NOMO-1 (cell line): ENCODE measurements around the gene BMP8B.

Experiments
- DNase-seq, 2 experiments: peaks; one replicate each; lab custom pipeline; 2025; ENCODE audit not compliant: unreplicated experiment in 2 of 2; lab: John Stamatoyannopoulos, UW

The BMP8B gene

DNA sequence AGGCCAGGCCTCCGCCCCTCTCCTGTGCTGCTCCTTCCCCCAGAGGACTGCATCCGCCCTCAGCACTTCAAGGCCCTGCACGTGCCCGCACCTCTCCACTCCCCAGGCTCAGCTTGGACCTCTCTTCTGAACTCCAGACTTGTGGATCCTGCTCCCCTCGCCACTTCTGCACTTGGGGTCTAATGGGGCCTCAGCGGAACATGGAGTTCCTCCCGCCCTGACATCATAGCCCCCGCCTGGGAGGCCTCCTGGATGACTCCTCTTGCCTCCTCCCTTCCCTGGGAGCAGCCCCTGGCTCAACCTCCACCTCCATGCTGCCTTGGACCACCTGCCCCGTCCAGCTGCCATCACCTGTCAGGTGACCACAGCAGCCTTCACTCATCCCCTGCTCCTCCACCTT, 27.6 kb downstream of the BMP8B start:
- DNase-seq: no peak

DNA sequence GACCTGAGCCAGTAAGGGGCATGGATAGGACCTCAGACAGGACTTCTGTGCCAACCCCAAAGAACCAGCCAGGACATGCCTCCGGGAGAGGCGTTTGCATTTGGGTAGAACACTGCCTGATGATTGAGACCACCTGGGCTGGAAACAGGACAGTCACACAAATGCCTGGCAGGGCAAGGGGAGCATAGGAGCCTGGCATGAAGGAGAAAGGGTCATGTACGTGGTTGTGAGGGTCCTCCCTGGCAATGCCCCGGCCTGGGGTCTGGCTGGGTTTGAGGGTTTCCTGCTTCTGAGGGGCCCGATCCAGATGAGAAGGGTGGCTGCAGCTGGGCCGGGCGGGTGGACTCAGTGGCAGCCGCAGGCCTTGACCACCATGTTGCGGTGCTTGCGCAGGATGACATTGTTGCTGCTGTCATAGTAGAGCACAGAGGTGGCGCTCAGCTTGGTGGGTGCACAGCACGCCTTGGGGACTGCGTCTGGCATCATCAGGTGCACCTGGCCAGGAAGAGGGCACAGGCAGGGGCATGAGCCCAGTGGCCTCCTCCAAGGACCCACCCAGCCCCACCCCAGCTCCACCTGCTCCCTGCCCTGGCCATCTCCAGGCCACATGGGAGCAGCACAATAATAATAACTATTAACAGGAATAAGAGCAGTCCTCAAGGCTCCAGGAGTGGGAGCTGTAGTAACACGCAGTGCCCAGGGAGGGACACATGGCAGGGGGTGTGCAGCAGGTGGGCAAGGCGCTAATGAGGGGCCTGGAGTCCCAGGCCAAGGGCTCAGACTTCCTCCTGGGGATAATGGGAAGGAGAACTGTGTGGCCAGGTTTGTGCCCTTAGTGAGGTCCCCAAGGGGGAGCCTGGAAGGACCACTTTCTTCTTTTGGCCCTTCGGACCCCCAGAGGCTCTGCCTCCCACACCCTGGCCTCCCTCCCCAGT, 28.3 kb downstream of the BMP8B start:
- DNase-seq: no peak

DNA sequence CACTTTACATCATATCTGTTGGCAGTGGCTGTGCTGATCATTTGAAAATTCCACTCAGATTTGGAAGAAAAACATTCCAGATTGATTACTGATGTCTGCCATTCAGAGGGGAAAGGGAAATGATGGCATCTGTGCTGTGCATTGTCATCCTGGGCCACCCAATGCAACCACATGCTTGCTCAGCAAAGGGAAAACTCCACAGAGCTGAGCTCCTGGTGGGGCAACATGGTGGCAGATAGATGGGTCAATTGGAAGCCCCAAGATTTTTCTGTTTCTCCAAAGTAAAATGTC, 29.3 kb downstream of the BMP8B start:
- no peak for DNase-seq

DNA sequence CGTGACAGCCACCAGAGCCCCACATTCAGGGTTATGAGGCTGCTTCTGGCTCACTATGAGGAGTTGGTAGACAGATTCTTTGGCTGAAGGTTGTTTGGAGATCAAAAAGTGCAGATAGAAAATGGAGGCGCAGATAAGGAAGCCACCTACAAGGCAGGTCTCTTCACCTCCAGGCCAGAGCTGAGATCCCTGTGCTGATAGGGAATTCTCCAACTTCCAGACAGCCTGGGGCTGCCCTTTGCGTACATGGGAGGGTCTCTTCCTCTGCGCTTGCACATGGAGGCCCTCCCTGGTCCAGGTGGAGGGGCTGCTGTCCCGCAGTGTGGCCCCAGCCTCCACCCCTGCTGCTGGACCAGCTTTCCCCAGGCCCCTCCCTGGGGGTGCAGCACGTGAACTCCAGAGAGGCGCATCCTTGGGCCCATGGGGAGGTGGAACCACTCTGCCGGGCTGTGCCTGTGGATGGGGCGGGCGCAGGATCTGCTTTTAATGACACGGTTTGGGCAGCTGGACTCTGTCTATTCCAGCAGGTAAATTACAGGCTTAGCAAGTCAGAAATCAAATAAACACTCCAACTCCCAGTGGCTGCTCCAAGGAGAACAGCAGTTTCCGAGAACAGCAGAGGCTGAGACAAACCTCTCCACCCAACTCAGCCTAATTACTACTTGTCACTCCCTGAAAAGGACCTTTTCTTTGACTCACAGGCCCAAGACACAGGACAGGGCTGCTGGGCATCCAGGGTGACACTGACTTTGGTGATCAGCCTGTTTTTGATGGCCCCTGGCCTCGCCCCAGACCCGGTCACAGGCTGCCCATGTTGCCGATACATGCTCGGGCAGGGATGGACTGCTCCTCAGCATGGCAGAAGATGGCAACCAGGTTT, 29.9 kb downstream of the BMP8B start:
- no peak for DNase-seq

DNA sequence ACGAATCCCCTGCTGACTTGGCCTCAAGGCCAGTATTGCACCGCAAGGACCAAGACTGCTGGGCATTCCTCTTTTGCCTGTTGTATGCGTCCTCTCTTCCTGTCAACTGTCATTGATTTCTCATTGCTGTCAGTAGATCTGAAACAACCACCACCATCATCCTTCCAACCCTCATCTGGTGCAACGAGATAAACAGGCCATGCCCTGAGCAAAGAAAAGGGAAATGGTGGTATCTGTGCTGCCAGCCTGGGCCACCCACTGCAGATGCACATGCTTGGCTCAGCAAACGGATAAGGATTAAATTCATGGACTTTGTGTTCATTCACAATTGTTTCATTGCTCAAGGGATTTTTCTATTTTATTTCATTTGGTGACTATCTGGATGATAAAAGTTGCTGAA, 31.2 kb downstream of the BMP8B start:
- DNase-seq: no peak

DNA sequence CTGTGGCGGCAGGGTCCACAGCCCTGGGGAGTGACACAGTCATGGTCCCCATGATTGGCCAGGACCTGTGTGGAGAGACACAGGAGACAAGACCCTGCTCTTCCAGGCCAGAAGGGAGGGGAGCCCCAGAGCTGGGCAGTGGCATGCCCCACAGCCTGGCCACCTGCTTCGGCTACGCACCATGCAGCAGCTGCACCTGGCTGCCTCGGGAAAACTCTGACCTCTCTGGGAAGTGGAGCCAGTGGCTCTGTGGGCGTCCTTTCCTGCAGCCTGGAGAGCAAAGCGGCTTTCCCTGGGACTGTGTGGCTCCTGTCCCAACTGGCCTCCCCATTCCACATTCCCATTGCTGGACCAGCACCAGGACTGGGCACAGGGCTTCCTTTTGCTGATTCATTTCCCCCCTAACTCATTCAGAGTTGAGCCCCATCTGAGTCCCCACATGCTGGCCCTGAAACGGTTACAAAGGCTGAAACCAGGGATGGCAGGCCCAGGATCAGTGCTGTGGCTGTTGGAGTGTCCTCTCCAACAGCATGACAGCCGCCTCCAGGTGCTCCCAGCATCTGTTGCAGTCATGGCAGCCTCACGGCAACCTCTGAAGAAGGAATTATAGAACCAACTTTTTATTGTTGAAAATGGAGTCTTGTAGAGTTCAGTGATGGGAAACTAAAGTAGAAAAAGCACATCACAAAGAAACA, 32.6 kb downstream of the BMP8B start:
- DNase-seq: no peak

DNA sequence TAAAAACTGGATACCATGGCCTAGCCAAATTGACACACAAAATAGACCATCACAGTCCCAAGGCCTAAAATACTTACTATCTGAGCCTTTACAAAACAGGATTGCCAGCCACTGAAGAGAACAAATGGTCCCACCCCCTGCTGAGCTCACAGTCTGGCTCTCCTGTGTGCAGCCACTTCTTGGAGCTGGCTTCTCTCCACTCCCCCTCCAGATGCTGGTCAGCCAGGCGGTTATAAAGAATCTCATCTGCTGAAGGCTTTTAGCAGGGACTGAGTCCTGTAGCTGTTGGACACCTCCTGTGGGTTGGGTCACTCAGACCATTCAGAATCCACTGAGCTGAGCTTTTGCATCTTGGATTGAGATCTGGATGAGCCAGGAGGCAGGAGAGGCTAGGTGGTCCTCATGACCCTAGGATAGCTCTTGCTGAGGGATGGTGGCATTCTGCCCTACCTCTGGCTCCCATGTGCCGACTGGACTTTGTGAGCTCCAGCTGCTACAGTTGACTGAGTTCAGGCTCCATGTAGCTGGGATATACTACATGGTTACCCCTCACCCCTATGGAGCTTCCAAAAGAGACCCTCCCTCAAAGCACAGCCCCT, 33.7 kb downstream of the BMP8B start:
- DNase-seq: no peak

DNA sequence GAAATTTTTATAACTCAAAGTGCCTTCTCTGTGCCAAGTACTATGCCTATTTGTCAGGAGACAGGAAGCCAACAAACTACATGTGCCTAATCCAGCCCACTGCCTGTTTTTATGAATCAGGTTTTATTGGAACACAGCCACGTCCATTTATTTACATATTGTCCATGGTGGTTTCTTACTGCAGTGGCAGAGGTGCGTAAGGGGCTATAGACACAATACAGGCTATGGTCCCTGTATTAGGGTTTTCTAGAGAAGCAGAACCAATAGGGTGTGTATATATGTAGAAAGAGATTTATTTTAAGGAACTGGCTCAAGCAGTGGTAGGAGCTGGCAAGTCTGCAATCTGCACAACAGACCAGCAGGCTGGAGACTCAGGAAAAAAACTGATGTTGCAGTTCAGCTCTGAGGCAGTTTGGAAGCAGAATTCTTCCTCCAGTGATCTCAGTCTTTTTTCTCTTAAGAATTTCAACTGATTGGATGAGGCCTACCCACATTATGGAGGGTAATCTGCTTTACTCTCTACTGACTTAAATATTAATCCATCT, 34.6 kb downstream of the BMP8B start:
- DNase-seq: no peak

DNA sequence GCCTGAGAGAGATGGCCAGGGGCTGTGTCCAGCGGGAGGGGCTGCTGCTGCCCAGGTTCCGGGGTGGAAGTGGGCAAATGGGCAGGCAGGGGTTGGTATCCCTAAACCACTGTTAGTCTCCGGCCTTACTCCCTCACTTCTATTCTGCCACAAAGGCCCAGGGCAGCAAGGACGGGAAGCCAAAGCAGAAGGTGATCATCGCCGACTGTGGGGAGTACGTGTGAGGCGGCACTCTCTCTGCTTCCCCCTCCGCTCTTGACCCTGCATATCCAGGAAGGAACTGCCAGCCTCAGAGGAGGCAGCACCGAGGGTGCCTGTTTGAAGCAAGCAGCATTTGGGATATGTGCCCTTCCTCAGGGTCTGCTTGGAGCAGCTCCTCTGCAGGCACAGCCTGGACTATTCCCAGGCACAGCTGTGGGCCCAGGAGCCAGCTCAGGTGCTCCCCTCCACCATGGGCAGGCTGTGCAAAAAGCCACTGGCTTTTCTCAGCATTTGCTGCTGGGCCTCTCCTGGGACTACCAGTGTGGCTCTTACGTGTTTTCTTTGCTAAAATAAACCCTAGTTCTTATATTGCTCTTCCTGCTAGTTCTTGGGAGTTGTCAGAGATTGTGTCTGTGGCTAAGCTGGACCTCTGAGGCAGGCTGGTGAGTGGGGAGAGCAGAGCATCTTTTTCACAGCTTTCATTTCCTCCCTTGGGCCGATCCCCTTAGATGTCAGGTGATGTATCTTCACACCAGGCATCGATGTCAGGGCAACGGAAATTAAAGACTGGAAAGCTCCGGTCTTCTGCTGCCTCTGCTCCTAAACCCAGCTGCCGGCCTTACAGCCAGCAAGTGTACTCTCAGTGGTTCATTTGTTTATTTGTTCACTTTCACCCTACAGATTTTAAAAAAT, 35.3 kb downstream of the BMP8B start:
- DNase-seq: no peak

DNA sequence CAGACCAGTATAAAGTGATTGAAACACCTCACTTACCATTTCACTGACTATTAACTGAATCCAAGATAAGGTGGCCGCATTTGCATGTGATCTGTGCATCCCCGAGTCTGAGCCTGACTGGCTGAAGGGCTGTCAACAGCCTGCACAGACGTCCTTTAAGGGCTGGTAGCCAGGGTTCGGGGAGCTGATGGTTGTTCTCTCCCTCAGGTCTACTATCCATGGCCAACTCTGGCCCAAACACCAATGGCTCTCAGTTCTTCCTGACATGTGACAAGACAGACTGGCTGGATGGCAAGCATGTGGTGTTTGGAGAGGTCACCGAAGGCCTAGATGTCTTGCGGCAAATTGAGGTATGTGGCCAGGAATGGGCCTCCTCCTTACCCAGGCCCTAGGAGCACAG, 36.0 kb downstream of the BMP8B start:
- DNase-seq: no peak

DNA sequence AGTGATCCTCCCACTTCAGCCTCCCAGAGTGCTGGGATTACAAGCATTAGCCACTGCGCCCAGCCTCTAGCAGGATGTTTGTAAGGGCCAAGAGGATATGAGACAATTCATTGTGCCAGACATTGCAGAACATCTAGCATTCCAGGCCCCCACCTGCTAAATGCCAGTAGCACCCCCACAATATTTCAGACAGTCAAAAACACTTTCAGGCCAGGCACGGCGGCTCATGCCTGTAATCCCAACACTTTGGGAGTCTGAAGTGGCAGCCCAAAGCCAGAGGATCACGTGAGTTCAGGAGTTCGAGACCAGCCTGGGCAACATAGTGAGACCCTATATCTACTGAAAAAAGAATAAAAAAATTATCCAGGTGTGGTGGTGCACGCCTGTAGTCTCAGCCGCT, 37.1 kb downstream of the BMP8B start:
- no peak for DNase-seq

DNA sequence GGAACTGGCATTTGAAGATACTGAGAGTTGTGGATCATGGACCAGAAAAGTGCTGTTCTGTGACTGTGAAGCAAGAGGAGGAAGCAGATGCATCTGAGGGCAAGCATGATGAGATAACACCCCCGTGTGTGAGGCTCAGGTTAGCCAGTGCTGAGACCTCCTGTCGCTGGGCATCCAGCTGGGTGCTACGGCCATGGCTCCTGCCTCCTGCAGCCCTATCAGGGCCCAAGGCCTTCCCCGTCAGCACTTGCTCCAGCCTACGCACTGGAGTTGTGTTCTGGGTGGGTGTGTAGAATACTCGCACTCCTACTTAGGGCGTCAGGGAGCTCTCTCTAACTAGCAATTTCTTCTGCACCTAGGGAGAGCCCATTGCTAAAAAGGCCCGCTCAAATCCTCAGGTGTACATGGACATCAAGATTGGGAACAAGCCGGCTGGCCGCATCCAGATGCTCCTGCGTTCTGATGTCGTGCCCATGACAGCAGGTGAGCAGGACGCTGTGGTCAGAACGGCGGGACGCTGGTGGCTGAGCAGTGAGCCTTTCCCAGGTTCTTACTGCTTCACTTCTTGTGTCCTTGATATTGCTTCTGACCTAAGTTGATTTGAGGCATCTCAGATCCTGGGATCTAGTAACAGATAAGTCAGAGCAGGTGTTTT, 43.5 kb downstream of the BMP8B start:
- no peak for DNase-seq

DNA sequence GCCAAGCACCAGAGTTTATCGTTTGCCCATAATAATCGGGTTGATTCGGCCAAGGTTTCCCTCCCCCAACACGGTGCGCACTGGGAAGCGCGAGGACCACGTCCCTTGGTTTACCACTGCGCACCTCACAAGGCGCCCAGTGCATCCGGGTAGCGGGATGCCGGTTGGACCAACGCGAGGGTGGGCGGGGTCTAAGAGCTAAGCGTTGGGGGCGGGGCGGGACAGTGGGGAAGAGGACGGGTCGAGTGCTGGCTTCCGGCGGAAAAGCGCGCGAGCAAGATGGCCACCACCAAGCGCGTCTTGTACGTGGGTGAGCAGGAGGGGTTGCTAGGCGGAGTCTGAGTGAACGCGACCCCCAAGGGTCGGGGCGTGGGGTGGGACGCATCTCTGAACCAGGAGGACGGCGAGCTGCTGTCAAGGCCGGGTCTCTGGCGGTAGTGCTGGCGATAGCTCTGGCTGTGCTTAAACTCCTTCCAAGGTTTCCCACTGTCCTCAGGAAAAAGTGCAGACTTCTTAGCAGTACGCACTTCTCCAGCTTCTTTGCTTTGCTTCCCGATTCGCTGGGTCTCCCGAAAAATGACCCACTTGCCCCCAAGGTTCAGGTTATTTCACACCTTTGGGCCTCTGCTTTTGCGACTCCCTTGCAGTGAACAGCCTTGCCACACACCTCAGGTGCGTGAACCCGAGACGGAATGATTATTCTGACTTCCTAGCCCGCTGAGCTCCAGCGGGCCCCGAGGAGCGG, 49.9 kb downstream of the BMP8B start, which contains the start of gene PPIE:
PPIE (plus strand) TSS at position 261 of the 745 bp plus-strand sequence; CDS start at position 280, 19 bp downstream.
- peak; percentile 90 to 93 for DNase-seq

DNA sequence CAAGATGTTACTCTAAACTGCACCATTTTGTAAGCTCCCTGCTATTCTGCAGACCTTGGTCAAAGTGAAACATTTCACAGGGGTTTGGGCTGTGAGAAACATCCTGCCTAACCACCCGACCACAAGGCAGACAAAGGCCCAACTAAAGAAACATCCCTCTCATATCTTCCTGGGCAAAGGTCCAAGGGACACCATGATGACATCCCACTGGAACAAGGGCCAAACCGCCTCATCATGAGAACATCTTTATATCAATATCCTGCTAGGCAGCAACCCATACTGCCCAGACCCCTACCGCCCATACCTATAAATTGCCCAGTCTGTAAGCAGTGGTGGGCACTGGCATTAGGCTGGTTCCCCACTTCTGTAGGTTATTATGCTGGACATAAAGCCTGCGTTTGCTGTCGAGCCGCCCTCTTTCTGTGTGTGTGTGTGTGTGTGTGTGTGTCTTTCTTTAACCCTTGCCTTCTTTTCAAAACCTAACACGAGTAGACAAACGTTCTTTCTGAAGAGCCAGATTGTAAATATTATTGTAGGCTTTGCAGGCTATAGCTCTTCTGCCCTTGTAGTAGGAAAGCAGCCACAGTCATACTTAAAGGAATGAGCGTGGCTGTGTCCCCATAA, 51.0 kb downstream of the BMP8B start:
- no peak for DNase-seq

DNA sequence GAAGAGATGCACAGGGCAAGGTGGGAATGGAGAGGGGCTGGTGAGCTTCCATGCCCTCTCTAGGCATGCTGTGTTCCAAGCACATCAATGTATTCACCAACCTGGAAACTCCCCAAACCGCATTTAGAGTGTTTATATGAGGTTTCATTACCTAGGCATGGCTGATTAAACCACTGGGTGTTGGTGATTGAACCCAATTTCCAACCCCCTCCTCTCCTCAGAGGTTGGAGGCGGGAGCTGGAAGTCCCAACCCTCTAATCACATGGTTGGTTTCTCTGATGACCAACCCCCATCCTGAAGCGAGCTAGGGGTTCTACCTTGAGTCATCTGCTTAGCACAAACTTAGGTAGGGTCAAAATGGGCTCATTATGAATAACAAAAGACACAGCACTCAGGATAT, 52.9 kb downstream of the BMP8B start:
- DNase-seq: no peak

DNA sequence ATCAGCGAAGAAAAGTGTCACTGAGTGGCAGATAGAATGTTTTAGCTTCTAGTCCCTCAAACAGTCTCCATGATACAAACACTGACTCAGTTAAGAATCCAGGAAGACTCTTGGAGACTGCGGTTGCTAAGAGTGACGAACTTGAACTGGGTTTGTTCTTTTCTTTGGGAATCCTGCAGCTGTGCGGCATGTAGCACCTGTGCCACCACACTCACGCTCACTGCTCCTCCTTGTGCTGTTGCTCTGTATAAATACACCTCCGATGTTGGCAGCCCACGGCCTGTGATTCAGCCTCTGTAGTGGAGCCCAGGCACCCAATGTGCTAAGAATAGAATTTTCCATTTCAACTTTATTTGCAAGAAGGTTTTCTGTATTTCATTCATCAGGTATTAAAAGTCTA, 55.5 kb downstream of the BMP8B start:
- no peak for DNase-seq

DNA sequence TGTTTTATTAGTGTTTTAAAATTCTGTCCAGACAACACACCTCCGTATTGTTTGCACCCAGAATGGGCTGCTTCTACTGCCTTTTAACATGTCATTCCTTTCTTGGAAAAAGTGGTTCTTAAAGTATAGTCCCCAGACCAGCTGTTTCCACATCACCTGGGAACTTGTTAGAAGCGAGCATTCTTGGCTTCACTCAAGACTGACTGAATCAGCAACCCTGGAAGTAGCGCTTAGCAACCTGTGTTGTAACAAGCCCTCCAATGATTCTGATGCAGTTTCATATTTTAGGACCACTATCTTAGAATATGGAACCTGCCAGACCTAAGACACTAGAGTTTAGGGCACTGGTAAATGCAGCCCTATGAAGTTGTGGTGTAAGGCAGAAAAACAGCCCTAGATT, 55.9 kb downstream of the BMP8B start:
- DNase-seq: no peak

DNA sequence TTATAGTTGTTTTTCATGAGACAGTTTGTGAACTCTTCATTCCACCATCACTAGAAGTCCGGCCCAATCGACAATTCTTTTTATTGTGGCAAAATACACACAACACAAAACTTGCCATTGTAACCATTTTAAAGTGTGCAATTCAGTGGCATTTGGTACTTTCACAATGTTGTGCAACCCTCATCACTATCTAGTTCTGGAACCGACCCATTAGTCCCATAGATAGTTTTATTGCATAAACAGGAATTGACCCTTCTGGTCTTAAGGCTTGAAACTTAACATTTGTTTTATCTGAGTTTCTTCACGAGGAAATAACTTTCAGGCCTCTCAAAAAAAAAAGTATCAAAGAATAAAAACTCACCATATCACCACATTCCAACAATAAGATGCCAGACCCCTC, 58.8 kb downstream of the BMP8B start:
- no peak for DNase-seq
